Gastrocnemius medialis (tissue), 4 donors: ENCODE results near the gene EIF5. TPM values are rescaled to one million over a fixed set of nuclear protein-coding genes. Genes with fewer than 3 reads are reported as not detected.

Experiments
- ATAC-seq, 2 donors: fragments of 150-250 bp; one replicate each; pipeline ENCODE4 v1.9.1; 2016
- DNase-seq, 2 donors: peaks; one replicate each; pipeline ENCODE4 v3.0.0-alpha.2; 2019
- H3K27ac ChIP-seq, 4 donors: fragments of 200-600 bp; sonication (generic); 1 replicate in 1 of 4; 2 replicates in 3 of 4; pipeline ENCODE4 v1.5.1; 2016 to 2018; ENCODE audit warnings: mild to moderate bottlenecking in 2 of 4, moderate library complexity in 1 of 4
- H3K27me3 ChIP-seq, 3 donors: fragments of 200-600 bp; sonication (generic) in 2 of 3; 1 replicate in 1 of 3; 2 replicates in 2 of 3; pipeline versions ENCODE4 v1.5.1 to v1.6.0; 2016 to 2019; ENCODE audit warnings: mild to moderate bottlenecking in 1 of 3, moderate library complexity in 1 of 3
- H3K36me3 ChIP-seq, 2 donors: fragments of 200-600 bp; sonication (generic) in 1 of 2; one replicate each; pipeline ENCODE4 v1.5.1; 2017 to 2018
- H3K4me1 ChIP-seq, 2 donors: fragments of 200-600 bp; sonication (generic) in 1 of 2; one replicate each; pipeline ENCODE4 v1.5.1; 2016 to 2017; ENCODE audit warnings: mild to moderate bottlenecking in 2 of 2
- H3K4me3 ChIP-seq, 4 donors: fragments of 200-600 bp; sonication (generic) in 3 of 4; 1 replicate in 1 of 4; 2 replicates in 3 of 4; pipeline ENCODE4 v1.5.1; 2016 to 2019; ENCODE audit warnings: mild to moderate bottlenecking in 2 of 4
- H3K9me3 ChIP-seq, 3 donors: fragments of 200-600 bp; sonication (generic) in 2 of 3; 1 replicate in 1 of 3; 2 replicates in 2 of 3; pipeline ENCODE4 v1.5.1; 2016 to 2019
- POLR2A ChIP-seq, 2 donors: fragments of 450-650 bp; IDR thresholded peaks; one replicate each; pipeline ENCODE4 v1.6.1; 2017; ENCODE audit warnings: antibody characterized with exemption in 2 of 2, mild to moderate bottlenecking in 2 of 2, moderate library complexity in 2 of 2
- in situ Hi-C, 4 donors: fragments of 200-750 bp; cut with MboI; loops; one replicate each; pipeline versions ENCODE4 v1.15.0 to v1.8.0; 2017; ENCODE audit warnings: low sequenced_read_pairs in 4 of 4
- intact Hi-C: fragments of 100-400 bp; cut with DNase I; formaldehyde crosslinking; loops from one replicate; pipeline ENCODE4 v1.15.1; 2023; ENCODE audit warnings: low total_unique reads
- total RNA-seq, 4 donors: library from RNA; depleted of rRNA; stranded (reverse); fragments of >200 nt; gene quantifications; one replicate each; pipeline versions ENCODE4 v1.1.0 to v1.2.3, GENCODE V29; 2016
- TF ChIP-seq, protein P1 (sequence below), 5 experiments: fragments of 450-650 bp in 3 of 5; fragments of 200-600 bp in 2 of 5; sonication (generic) in 2 of 5; IDR thresholded peaks in 4 of 5; conservative IDR thresholded peaks in 1 of 5; 1 replicate in 4 of 5; 2 replicates in 1 of 5; pipeline ENCODE4 v1.5.1; 2016 to 2019; ENCODE audit warnings: antibody characterized with exemption in 5 of 5, mild to moderate bottlenecking in 3 of 5, moderate library complexity in 3 of 5

Gene EIF5
- total RNA-seq, 4 donors from 2014 or later: 313 to 538 (median 374) TPM

DNA sequence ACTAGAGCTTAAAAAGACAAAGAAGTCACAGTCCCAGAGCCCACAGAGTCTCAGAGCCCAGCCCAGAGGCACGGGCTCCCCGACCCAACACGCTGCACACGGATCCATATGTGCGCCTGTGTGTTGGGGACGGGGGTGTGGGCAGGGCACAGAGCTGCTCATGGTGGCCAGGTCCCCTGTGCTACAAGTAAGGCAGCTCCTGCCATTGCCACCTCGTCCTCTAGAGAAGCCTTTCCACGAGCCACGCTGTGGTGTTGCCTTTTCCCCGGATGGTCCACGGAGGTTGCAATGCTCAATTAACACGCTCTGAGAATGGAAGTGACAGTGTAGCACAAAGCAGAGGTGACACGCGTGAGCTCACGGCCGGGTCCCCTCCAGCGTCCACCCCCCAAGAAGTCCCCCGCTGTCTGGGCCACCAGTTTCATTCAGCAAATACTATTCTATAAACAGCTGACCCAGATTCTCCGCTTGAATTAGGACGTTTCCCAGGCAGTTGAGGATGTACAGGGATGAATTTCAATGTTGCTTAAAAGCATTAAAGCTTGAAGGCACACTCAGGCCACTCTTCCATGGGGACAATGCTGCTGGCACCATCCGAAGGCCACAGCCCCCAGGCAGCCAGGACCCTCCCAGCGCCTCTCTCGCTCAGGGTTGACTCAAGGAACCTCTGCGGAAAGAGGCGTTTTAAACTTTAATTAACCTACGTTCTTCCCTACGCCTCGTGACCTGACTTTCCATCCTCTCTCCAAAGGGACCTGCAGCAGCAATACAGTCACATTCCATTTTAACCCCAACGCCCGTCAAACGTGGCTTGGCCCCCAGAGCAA is 22.7 kb upstream of the EIF5 start:
- Histone ChIP-seq H3K9me3 (no peaks in the 10 kb centered on the region), H3K4me3 (no peak overlapping the region), H3K4me1 (peaks cover 0 to 6% of the 10 kb centered on the region in 2 donors), H3K36me3 (no peaks in the 10 kb centered on the region), H3K27me3 (no peaks in the 10 kb centered on the region), H3K27ac (no peak overlapping the region)
- no peak for TF ChIP-seq POLR2A (IDR thresholded peaks at IDR 0.05)
- TF ChIP-seq, protein P1, sequence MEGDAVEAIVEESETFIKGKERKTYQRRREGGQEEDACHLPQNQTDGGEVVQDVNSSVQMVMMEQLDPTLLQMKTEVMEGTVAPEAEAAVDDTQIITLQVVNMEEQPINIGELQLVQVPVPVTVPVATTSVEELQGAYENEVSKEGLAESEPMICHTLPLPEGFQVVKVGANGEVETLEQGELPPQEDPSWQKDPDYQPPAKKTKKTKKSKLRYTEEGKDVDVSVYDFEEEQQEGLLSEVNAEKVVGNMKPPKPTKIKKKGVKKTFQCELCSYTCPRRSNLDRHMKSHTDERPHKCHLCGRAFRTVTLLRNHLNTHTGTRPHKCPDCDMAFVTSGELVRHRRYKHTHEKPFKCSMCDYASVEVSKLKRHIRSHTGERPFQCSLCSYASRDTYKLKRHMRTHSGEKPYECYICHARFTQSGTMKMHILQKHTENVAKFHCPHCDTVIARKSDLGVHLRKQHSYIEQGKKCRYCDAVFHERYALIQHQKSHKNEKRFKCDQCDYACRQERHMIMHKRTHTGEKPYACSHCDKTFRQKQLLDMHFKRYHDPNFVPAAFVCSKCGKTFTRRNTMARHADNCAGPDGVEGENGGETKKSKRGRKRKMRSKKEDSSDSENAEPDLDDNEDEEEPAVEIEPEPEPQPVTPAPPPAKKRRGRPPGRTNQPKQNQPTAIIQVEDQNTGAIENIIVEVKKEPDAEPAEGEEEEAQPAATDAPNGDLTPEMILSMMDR (IDR thresholded peaks at IDR 0.05 in 4 of 5, conservative IDR thresholded peaks at IDR 0.05 in 1 of 5): no peak
- ATAC-seq (no peak), DNase-seq (no peak)
- in situ Hi-C loops: no loop called here
- intact Hi-C loops: no loop called here

DNA sequence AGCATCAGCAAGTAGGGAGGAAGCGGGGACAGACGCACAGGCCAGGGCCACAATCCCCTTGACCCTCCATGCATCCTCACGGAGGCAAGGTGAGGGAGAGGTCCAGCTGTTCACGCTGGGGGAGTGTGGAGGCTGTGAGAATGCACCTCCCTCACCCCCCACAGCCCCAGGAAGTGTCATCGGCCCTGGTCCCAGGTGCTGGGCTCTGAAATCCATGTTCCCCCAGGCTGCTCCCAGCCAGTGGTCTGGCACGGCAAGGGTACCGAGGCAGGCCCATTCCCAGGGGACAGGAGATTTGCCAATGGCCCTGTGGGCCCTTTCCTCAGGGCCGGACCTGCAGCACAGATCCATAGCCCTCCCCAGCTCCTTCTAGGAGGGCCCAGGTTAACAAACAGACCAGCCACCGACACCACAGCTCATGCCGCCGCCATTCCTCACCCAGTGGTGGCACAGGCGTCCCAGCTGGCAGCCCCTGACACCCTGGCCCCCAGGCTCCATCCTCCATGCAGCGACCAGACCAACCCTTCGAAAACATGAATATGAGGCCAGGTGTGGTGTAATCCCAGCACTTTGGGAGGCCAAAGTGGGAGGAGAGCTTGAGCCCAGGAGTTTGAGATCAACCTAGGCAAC is 21.9 kb upstream of the EIF5 start:
- in situ Hi-C loops (no loop called here), intact Hi-C loops (no loop called here)
- no peak for ATAC-seq
- H3K4me3 ChIP-seq: no peak overlapping the region
- H3K27me3 ChIP-seq: no peaks in the 10 kb centered on the region
- H3K36me3 ChIP-seq: no peaks in the 10 kb centered on the region
- peaks cover 0 to 6% of the 10 kb centered on the region in 2 donors for H3K4me1 ChIP-seq
- TF ChIP-seq, protein P1 (IDR thresholded peaks at IDR 0.05 in 4 of 5, conservative IDR thresholded peaks at IDR 0.05 in 1 of 5): no peak
- no peak for TF ChIP-seq POLR2A (IDR thresholded peaks at IDR 0.05)
- no peak for DNase-seq
- H3K9me3 ChIP-seq: no peaks in the 10 kb centered on the region
- H3K27ac ChIP-seq: no peak overlapping the region

DNA sequence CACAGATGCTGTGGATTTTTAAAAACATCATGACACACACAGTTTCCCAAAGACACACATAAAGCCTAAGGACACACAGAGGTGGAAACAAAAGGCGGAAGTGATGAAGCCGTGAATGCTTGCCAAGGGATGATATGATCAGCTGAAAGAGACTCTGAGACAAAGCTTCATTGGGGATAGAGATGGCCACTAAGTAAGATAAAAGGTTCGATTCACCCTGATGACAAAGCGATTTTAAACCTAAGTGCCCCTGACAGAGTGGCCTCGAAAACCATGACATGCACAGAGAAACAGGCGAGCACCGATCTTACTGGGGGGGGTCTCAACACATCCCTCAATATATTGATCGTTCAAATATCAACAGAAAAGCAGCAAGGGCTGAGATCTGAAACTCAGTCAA is 20.3 kb upstream of the EIF5 start:
- Histone ChIP-seq H3K27ac (no peak overlapping the region), H3K4me1 (peaks cover 0 to 6% of the 10 kb centered on the region in 2 donors), H3K9me3 (no peaks in the 10 kb centered on the region), H3K27me3 (no peaks in the 10 kb centered on the region), H3K36me3 (no peaks in the 10 kb centered on the region), H3K4me3 (no peak overlapping the region)
- no peak for DNase-seq
- in situ Hi-C loops: no loop called here
- intact Hi-C loops: loop anchor here (2.0 kb wide), 1 partner anchor 21 kb away; the partner anchor contains the start of gene EIF5
- TF ChIP-seq, protein P1 (IDR thresholded peaks at IDR 0.05 in 4 of 5, conservative IDR thresholded peaks at IDR 0.05 in 1 of 5): no peak
- no peak for TF ChIP-seq POLR2A (IDR thresholded peaks at IDR 0.05)
- ATAC-seq: no peak

DNA sequence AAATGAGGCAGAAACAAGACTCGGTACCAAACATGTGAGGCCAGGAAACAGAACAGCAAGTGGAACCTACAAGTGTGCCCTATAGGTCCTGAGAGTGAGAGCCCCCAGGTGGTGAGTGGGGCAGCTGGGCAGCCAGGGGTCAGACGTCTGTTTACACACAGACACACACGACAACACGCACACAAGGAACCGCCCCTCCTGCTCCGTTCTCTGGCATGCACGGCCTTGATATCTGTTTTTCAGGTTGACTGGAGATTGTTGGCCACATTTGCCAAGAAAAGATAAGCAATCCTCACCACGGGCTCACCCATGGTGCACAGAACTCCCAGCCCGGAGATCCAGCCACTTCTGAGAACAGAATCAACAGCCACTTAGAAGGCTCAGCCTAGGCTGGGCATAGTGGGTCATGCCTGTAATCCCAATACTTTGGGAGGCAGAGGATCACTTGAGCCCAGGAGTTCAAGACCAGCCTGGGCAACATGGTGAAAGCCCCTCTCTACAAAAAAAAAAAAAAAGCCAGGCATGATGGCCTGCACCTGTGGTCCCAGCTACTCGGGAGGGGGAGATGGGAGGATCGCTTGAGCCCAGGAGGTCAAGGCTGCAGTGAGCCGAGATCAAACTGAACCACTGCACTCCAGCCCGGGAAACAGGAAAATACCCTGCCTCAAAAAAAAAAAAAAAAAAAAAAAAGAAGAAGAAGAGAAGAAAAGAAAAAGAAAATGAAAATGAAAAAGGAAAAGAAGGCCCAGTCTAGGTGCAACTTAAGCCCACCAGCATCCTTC is 19.4 kb upstream of the EIF5 start:
- no peaks in the 10 kb centered on the region for H3K36me3 ChIP-seq
- no peak for ATAC-seq
- no peak for DNase-seq

More for the DNA sequence above, 19.4 kb upstream of the EIF5 start:
- no peaks in the 10 kb centered on the region for H3K27me3 ChIP-seq
- H3K4me3 ChIP-seq: no peak overlapping the region
- intact Hi-C loops (loop anchor here (2.0 kb wide), 1 partner anchor 20 kb away; the partner anchor contains the start of gene EIF5), in situ Hi-C loops (no loop called here)
- TF ChIP-seq, protein P1 (IDR thresholded peaks at IDR 0.05 in 4 of 5, conservative IDR thresholded peaks at IDR 0.05 in 1 of 5): no peak
- no peak for TF ChIP-seq POLR2A (IDR thresholded peaks at IDR 0.05)
- peaks cover 0 to 6% of the 10 kb centered on the region in 2 donors for H3K4me1 ChIP-seq
- H3K27ac ChIP-seq: peak overlapping the region in 2 of 4 donors; percentile 63 to 64
- H3K9me3 ChIP-seq: no peaks in the 10 kb centered on the region
